Muscle layer of duodenum (tissue), 2 donors: Measurements from ENCODE around the gene ALX4.

Source experiments
- H3K27ac ChIP-seq: one replicate; pipeline ENCODE4 v1.7.0; 2013; ENCODE audit warnings: mild to moderate bottlenecking, low read length
- H3K27me3 ChIP-seq: one replicate; pipeline ENCODE4 v1.7.0; 2013; ENCODE audit warnings: low read depth, mild to moderate bottlenecking, control low read depth, low read length
- H3K36me3 ChIP-seq, 2 donors: one replicate each; pipeline ENCODE4 v1.7.0; 2013; ENCODE audit warnings: low read length in 2 of 2, control low read depth in 1 of 2, mild to moderate bottlenecking in 1 of 2; ENCODE audit not compliant: insufficient read depth in 2 of 2, control insufficient read depth in 1 of 2
- H3K4me1 ChIP-seq, 2 donors: one replicate each; pipeline ENCODE4 v1.7.0; 2013; ENCODE audit warnings: low read length in 2 of 2, mild to moderate bottlenecking in 2 of 2, control low read depth in 1 of 2, moderate library complexity in 1 of 2; ENCODE audit not compliant: insufficient read depth in 2 of 2, control insufficient read depth in 1 of 2
- H3K4me3 ChIP-seq, 2 donors: one replicate each; pipeline ENCODE4 v1.7.0; 2013; ENCODE audit warnings: low read length in 2 of 2, low read depth in 1 of 2, mild to moderate bottlenecking in 1 of 2
- H3K9me3 ChIP-seq, 2 donors: one replicate each; pipeline ENCODE4 v1.7.0; 2013; ENCODE audit warnings: low read length in 2 of 2, control low read depth in 1 of 2, mild to moderate bottlenecking in 1 of 2; ENCODE audit not compliant: control insufficient read depth in 1 of 2
- donor health status: healthy.

ALX4 gene

GRCh38 chr11:44309478-44310205, at the start of gene ALX4:
Gene ALX4, minus strand, starts transcription at chr11:44310139. Its CDS starts 77 bp downstream, at chr11:44310062.
- Histone ChIP-seq H3K27me3 (peaks cover 82% of the 10 kb centered on the region), H3K36me3 (no peaks in the 10 kb centered on the region), H3K4me3 (peak within 1 kb of the TSS in 1 of 2 donors; percentile 62), H3K9me3 (no peaks in the 10 kb centered on the region), H3K4me1 (peaks cover 0 to 37% of the 10 kb centered on the region in 2 donors), H3K27ac (no peak within 1 kb of the TSS)

DNA sequence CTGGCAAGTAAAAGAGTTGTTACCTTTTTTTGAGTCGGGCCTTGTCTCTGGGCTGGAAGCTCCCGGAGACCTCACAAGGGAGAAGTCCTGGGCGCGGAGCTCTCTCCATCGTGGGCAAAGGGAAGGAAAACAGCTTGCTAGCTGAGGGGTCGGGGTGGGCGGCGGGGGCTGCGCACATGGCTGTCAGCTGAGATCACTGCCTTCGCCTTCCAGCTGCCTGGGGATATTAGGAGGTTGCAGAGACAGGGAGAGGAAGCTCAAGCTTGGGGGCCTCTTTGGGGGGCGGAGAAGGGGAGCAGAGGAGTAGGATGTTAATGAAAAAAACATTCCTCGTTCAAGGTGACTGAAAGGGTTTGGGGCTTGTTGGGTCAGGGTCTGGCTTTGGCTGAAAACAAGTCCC, 49.2 kb upstream of the ALX4 start:
- Histone ChIP-seq H3K36me3 (no peaks in the 10 kb centered on the region), H3K27me3 (no peaks in the 10 kb centered on the region)

DNA sequence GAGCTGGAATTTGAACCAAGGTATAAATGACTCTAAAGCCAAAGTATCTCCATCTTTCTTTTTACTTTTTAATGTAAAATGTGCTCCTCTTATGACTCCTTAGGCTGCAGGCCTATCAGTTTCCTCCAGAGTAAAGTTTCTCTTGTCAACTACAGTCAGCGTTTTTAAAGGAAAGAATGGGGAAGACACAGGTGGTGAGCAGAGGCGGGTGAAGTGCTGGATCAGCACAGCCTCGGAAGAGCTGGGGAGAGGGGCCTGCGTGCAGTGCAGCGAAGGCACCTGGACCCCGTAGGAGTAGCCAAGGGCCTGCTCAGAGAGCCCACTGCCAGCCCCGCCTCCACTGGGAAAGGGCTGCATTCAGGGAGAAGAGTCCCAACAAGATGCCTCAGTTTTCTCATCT, 48.8 kb upstream of the ALX4 start:
- Histone ChIP-seq H3K9me3 (peaks cover 2% of the 10 kb centered on the region in 2 donors), H3K4me3 (no peak overlapping the region), H3K4me1 (no peaks in the 10 kb centered on the region), H3K36me3 (no peaks in the 10 kb centered on the region), H3K27me3 (no peaks in the 10 kb centered on the region), H3K27ac (no peak overlapping the region)

More for the DNA sequence above, 49.2 kb upstream of the ALX4 start:
- peaks cover 4 to 5% of the 10 kb centered on the region in 2 donors for H3K9me3 ChIP-seq
- H3K27ac ChIP-seq: no peak overlapping the region
- H3K4me1 ChIP-seq: no peaks in the 10 kb centered on the region
- H3K4me3 ChIP-seq: no peak overlapping the region

DNA sequence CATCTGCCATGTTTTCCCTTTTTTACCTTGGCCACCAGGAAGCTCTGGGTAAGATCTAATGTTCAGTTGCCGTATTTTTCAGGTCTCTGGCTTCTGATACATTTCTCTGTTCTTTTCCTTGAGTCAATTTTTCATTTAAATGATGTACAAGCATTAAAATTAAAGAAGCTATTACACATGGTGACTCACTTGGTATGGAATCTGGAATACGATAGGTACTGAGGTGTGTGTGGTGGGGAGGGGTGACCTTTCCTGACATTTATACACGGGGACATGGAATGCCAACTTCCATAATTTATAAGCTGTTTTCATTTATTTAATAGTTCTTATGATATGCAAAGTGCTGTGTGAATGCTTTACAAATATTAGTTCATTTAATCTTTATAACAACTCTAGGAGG, 47.8 kb upstream of the ALX4 start:
- Histone ChIP-seq H3K9me3 (no peaks in the 10 kb centered on the region), H3K27me3 (no peaks in the 10 kb centered on the region), H3K36me3 (no peaks in the 10 kb centered on the region), H3K4me3 (no peak overlapping the region), H3K27ac (no peak overlapping the region), H3K4me1 (no peaks in the 10 kb centered on the region)

- H3K4me3 ChIP-seq: no peak overlapping the region
- no peaks in the 10 kb centered on the region for H3K4me1 ChIP-seq
- H3K27ac ChIP-seq: no peak overlapping the region
- H3K36me3 ChIP-seq: no peaks in the 10 kb centered on the region
- H3K9me3 ChIP-seq: no peaks in the 10 kb centered on the region
- H3K27me3 ChIP-seq: no peaks in the 10 kb centered on the region
Measured at GRCh38 chr11:44356351-44356750, 46.4 kb upstream of the ALX4 start.

DNA sequence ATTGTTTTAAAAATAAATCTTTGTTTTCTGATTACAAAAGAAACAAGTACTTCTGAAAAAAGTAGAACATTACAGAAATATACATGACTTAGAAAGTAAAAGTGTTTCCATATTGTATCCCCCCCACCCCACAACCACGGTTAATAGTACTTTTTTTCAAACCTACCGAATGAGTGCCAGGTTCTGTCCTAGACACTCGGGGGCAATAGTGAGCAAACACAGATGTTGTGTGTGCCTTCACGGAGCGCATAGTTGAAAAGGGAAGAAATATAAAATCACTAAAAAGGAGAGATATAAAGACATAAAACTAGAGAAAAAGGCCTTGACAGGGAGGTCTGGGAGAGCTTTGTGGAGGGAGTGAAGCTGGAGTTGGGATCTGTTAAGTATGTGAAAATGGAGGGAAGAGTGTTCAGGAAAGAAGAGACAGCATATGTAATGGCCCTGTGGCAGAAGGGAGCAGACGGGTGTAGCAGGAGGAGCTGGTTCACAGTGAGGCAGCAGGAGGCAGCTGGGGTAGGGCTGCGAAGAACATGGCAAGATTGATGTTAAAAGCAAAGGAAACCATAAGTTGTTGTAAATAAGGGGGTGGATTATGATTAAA, 42.1 kb upstream of the ALX4 start:
- H3K27ac ChIP-seq: no peak overlapping the region
- no peak overlapping the region for H3K4me3 ChIP-seq
- no peaks in the 10 kb centered on the region for H3K9me3 ChIP-seq
- no peaks in the 10 kb centered on the region for H3K36me3 ChIP-seq
- H3K27me3 ChIP-seq: no peaks in the 10 kb centered on the region
- no peaks in the 10 kb centered on the region for H3K4me1 ChIP-seq

DNA sequence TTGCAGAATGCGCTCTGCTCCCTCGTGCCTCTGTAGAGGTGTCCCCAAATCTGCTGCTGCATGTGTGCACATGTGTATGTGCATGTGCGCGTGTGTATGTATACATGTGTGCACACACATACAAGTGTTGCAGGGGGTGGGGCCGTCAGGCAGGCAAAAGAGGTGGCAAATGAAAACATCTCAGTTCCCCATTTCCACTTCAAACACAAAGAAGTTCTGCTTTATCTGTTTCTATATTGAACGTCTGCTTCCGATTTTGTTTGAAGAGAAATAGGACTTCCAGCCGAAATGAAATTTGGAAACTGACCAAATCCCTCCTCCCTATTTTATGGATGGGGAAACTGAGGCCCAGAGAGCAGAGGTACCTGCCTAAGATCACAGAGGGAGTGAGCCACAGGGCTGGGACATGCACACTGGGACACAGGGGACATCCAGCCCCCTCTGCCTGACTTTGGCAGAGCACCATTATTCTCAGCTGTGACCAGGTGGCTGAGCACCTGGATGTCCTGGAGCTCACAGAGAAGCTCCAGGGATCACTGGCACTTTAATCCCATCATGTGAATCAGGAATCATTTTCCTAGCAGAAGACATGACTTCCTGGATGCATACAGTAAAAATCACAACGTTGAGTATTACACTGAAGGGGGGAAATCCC, 41.2 kb upstream of the ALX4 start:
- Histone ChIP-seq H3K27me3 (no peaks in the 10 kb centered on the region), H3K4me3 (no peak overlapping the region), H3K27ac (no peak overlapping the region), H3K9me3 (no peaks in the 10 kb centered on the region), H3K36me3 (no peaks in the 10 kb centered on the region), H3K4me1 (no peaks in the 10 kb centered on the region)

DNA sequence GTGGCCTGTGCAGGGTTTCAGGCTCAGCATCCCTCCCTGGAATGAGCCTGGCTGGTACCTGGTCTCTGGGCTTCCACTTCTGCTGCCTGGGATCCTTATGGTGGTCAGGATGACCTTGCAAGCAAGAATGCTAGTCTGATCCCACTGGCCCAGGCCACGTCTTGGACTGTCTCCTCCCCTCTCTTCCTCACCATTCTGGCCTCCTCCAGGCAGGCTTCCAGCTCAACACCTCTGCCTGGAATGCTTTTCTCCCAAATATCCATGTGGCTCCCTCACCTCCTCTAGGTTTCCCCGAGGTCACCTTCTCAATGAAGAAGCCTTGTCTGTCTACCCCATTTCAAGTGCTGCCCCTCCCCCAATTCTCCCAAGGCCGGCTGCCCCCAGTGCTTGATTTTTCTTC, 39.4 kb upstream of the ALX4 start:
- no peaks in the 10 kb centered on the region for H3K36me3 ChIP-seq
- no peaks in the 10 kb centered on the region for H3K4me1 ChIP-seq
- no peaks in the 10 kb centered on the region for H3K9me3 ChIP-seq
- H3K27me3 ChIP-seq: no peaks in the 10 kb centered on the region
- H3K4me3 ChIP-seq: no peak overlapping the region
- no peak overlapping the region for H3K27ac ChIP-seq

- Histone ChIP-seq H3K27me3 (no peaks in the 10 kb centered on the region), H3K27ac (no peak overlapping the region)
Measured at GRCh38 chr11:44348721-44349120, 38.8 kb upstream of the ALX4 start.

DNA sequence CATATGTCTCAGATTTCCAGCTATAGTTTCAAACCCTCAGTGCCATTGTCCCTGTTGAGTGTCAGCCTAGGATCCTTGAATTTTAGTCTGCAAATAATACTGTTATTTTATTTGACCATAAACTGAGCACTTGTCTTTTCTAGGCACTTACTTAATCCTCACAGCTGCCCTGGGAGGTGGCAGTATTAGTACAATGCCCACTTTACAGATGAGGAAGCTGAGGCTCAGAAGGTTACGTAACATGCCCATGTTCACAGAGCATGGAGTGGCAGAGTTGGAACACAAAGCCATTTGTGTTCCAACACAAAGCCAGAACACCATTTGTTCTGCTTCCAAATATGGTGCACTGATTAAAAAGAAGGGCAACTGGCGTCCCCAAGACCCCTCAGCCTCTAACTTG, 38.2 kb upstream of the ALX4 start:
- H3K4me1 ChIP-seq: no peaks in the 10 kb centered on the region
- H3K4me3 ChIP-seq: no peak overlapping the region
- H3K27ac ChIP-seq: no peak overlapping the region
- no peaks in the 10 kb centered on the region for H3K27me3 ChIP-seq
- H3K9me3 ChIP-seq: no peaks in the 10 kb centered on the region
- no peaks in the 10 kb centered on the region for H3K36me3 ChIP-seq

More at GRCh38 chr11:44348721-44349120, 38.8 kb upstream of the ALX4 start:
- no peaks in the 10 kb centered on the region for H3K36me3 ChIP-seq
- no peaks in the 10 kb centered on the region for H3K4me1 ChIP-seq
- H3K9me3 ChIP-seq: no peaks in the 10 kb centered on the region
- no peak overlapping the region for H3K4me3 ChIP-seq

DNA sequence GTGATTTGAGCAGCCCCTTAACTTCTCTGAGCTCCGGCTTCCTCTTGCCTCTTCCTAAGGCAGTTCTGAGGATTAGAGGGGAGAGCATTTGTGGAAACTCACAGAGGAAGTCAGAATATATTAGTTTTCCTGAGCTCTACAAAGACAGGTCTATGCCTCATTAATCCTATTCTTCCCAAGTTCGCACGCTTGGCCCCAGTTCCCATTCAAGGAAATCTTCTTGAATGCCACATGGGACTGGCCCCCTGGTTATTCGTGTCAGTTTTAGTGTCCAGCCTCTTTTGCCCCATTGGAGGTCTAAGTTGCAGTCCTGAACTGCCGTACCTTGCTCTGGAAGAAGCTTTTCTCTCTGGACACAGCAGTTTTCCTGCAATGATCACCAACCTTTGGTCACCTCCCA, 37.6 kb upstream of the ALX4 start:
- no peaks in the 10 kb centered on the region for H3K4me1 ChIP-seq
- H3K4me3 ChIP-seq: no peak overlapping the region
- no peak overlapping the region for H3K27ac ChIP-seq
- no peaks in the 10 kb centered on the region for H3K27me3 ChIP-seq
- H3K36me3 ChIP-seq: no peaks in the 10 kb centered on the region
- no peaks in the 10 kb centered on the region for H3K9me3 ChIP-seq
